ENCODE measurements around the gene ATXN7L2. TPM values are rescaled to one million over a fixed set of nuclear protein-coding genes. Genes with fewer than 3 reads are reported as not detected.

ATXN7L2 gene
- total and polyA plus RNA-seq, 2 of the 8 experiments (the other 6 are each of a cell fraction or from before 2014, with no cell fraction given): 8.1 to 9.3 TPM

DNA sequence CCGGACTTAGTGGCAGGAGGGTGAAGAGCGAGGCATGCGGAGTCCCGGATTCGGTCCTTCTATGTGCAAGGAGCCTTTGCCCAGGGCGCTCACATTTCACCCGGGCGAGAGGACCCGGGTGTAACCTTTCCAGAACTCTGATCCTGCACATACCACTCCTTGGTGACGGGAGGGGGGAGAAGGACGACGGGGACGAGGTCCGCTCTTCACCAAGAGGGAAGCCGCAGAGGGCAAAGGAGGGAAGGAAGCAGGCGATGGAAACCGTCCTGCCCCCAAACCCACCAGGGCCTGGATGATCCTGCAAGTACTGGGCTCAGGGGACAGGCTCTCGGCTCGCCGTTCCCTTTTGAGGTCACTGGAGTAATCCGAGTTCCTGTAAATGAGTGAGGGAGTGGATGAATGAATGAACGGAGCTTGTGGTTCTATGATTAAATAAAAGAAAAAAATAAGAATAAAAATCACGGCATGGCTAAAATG lies 16.4 kb upstream of the ATXN7L2 start:
- H3K4me2 ChIP-seq (ENCODE audit: insufficient read depth in 1 of 2, low read depth in 2 of 2, low read length in 2 of 2): peak overlapping the region; percentile 88 to 94
- H3K27me3 ChIP-seq (replicated peaks in 1 of 4; ENCODE audit: control insufficient read depth in 3 of 4, extremely low read depth in 1 of 4, insufficient read depth in 3 of 4, low read length in 3 of 4): peaks cover 4 to 52% (median 40%) of the 10 kb centered on the region in 4 experiments
- no peak overlapping the region for H3K14ac ChIP-seq (ENCODE audit: insufficient read length)
- H3K4me3 ChIP-seq (ENCODE audit: extremely low read depth in 1 of 4, insufficient read depth in 2 of 4, low read depth in 3 of 4, low read length in 4 of 4): peak overlapping the region; percentile 40 to 80 (median 62); a peak in 6 of 8 replicates
- POLR2A ChIA-PET (ENCODE audit: partially characterized antibody): interaction anchor here (1.4 to 2.0 kb wide), 2 partner anchors 11 to 41 kb away, joined by 5 to 6 read pairs; partner anchors contain the start of gene PSMA5
- H2BK120ac ChIP-seq (replicated peaks; ENCODE audit: low read depth, low read length): no peak overlapping the region
- H3K18ac ChIP-seq (ENCODE audit: extremely low read depth, low read length): no peak overlapping the region
- peaks cover 0 to 8% (median 1%) of the 10 kb centered on the region in 4 experiments; a peak in 5 of 7 replicates for H3K4me1 ChIP-seq (replicated peaks in 1 of 4; ENCODE audit: control insufficient read depth in 3 of 4, insufficient read depth in 4 of 4, low read length in 3 of 4)
- H2AK5ac ChIP-seq (ENCODE audit: low read depth, low read length): no peak overlapping the region
- 0 out of 7 replicates have a peak overlapping the region, but pooled peaks of 1 of the 4 experiments have one; percentile 2 for H3K9ac ChIP-seq (replicated peaks in 1 of 4; ENCODE audit: extremely low read depth in 1 of 4, low read depth in 3 of 4, low read length in 3 of 4)
- no peak for FAIRE-seq
- H3K23me2 ChIP-seq (ENCODE audit: low read depth, low read length): peaks cover 8% of the 10 kb centered on the region; the same call in 1 of the 2 replicates
- no peaks in the 10 kb centered on the region for H3K36me3 ChIP-seq (ENCODE audit: control insufficient read depth in 2 of 4, insufficient read depth in 4 of 4, low read length in 3 of 4)
- H3K79me1 ChIP-seq (ENCODE audit: low read depth, low read length): no peaks in the 10 kb centered on the region
- peak overlapping the region; percentile 84; the same call in 1 of the 2 replicates for H2AFZ ChIP-seq (ENCODE audit: low read length)
- WGBS, 2 experiments (ENCODE audit: extremely low coverage in 1 of 2, insufficient coverage in 1 of 2, insufficient read length in 1 of 2, insufficient replicate concordance in 2 of 2, low coverage in 1 of 2, low lambda C conversion rate in 2 of 2, missing lambda C conversion rate in 1 of 2): 14% methylated on average over 16 of the region's 23 CpGs; no CpG with 5 or more reads in 1 of the 2 experiments
- H4K20me1 ChIP-seq (replicated peaks in 1 of 2; ENCODE audit: control insufficient read depth in 1 of 2, insufficient read depth in 2 of 2, low read length in 2 of 2): no peaks in the 10 kb centered on the region
- no peak overlapping the region; the same call in 1 of the 2 replicates for H2BK20ac ChIP-seq (ENCODE audit: low read length)
- H3K9me3 ChIP-seq (ENCODE audit: insufficient read depth in 2 of 2, low read depth in 1 of 2, low read length in 1 of 2): no peaks in the 10 kb centered on the region
- no peak overlapping the region for H2BK12ac ChIP-seq (ENCODE audit: low read depth, low read length)
- no peak overlapping the region for H3K56ac ChIP-seq (replicated peaks; ENCODE audit: insufficient read length, low read depth, low read length)
- H3K4ac ChIP-seq (replicated peaks; ENCODE audit: insufficient read length, low read depth, low read length): no peak overlapping the region
- H4K8ac ChIP-seq (ENCODE audit: extremely low read depth, insufficient read depth, low read length): no peak overlapping the region
- H2BK5ac ChIP-seq (ENCODE audit: low read depth, low read length): no peak overlapping the region
- no peak overlapping the region for H3K23ac ChIP-seq (ENCODE audit: insufficient read length)
- H3K27ac ChIP-seq (ENCODE audit: low read depth, low read length): no peak overlapping the region
- no peaks in the 10 kb centered on the region for H3K79me2 ChIP-seq (ENCODE audit: control insufficient read depth in 1 of 2, insufficient read depth in 2 of 2, low read length in 2 of 2)
- H4K5ac ChIP-seq (ENCODE audit: insufficient read length, low read depth, low read length): no peak overlapping the region
- DNase-seq (ENCODE audit: low read depth in 1 of 2, low spot score in 2 of 2): peak in 1 of 2 experiments; percentile 64
- CTCF ChIA-PET (ENCODE audit: partially characterized antibody): interaction anchor here (1.2 to 2.2 kb wide), 4 partner anchors 12 to 65 kb away, joined by 3 to 9 read pairs (median 9); no protein-coding TSS in a partner anchor
- no peak overlapping the region for H2BK15ac ChIP-seq (ENCODE audit: low read length)
- H4K91ac ChIP-seq (replicated peaks; ENCODE audit: insufficient read length, low read length): no peak overlapping the region
- TF ChIP-seq GTF2F1 (IDR thresholded peaks at IDR 0.05; ENCODE audit: borderline replicate concordance, low read depth, low read length) (no peak), BRCA1 (IDR thresholded peaks at IDR 0.05; ENCODE audit: low read depth, low read length) (no peak), SP1 (IDR thresholded peaks at IDR 0.05; ENCODE audit: low read depth, low read length) (no peak), USF2 (IDR thresholded peaks at IDR 0.05; ENCODE audit: low read length) (no peak), KDM4A (IDR thresholded peaks at IDR 0.05; ENCODE audit: low read depth, low read length, severe bottlenecking) (no peak), EGR1 (IDR thresholded peaks at IDR 0.05; ENCODE audit: borderline replicate concordance, low read depth, low read length) (no peak), ZNF274 (IDR thresholded peaks at IDR 0.05; ENCODE audit: borderline replicate concordance, extremely low read depth, low read length) (no peak), TCF12 (IDR thresholded peaks at IDR 0.05; ENCODE audit: low read depth, low read length) (no peak), NRF1 (IDR thresholded peaks at IDR 0.05; ENCODE audit: low read depth, low read length) (no peak), POLR2AphosphoS5 (IDR thresholded peaks at IDR 0.05; ENCODE audit: low read depth, low read length) (no peak), HDAC6 (IDR thresholded peaks at IDR 0.05; ENCODE audit: low read depth, low read length) (no peak), CHD1 (IDR thresholded peaks at IDR 0.05; ENCODE audit: low read depth, low read length) (no peak), CREB1 (IDR thresholded peaks at IDR 0.05) (no peak), MAFK (IDR thresholded peaks at IDR 0.05; ENCODE audit: low read depth, low read length) (no peak)
